K562 (cell line): ENCODE results near the gene TBC1D16.

Experiments used
- CHD2 ChIP-seq: IDR thresholded peaks from 2 replicates; pipeline ENCODE4 v1.6.1; 2011; ENCODE audit warnings: low read depth, low read length
- CTCF ChIP-seq, 3 experiments: IDR thresholded peaks in 2 of 3; conservative IDR thresholded peaks in 1 of 3; 2 replicates each; pipeline ENCODE4 v1.5.1; 2011 to 2012; ENCODE audit warnings: low read length in 3 of 3, mild to moderate bottlenecking in 3 of 3, control low read depth in 2 of 3, improper control_type of control experiment in 1 of 3, inconsistent platforms in 1 of 3, low read depth in 1 of 3, mixed read lengths in 1 of 3, moderate library complexity in 1 of 3; ENCODE audit not compliant: insufficient read depth in 2 of 3
- HMGXB4 ChIP-seq: sonication (generic); formaldehyde crosslinking; IDR thresholded peaks from 2 replicates; pipeline ENCODE4 v1.8.1; 2023; ENCODE audit warnings: mild to moderate bottlenecking, missing genetic modification reagents
- KAT8 ChIP-seq: fragments of 450-650 bp; IDR thresholded peaks from 2 replicates; pipeline ENCODE4 v1.6.1; 2016; ENCODE audit warnings: low read depth, mild to moderate bottlenecking
- POU5F1 ChIP-seq: fragments of 150-350 bp; IDR thresholded peaks from 2 replicates; pipeline ENCODE4 v1.6.1; 2014; ENCODE audit warnings: borderline replicate concordance, low read length, low read depth, mild to moderate bottlenecking; ENCODE audit not compliant: partially characterized antibody
- SIN3A ChIP-seq, 2 experiments: fragments of 150-350 bp in 1 of 2; IDR thresholded peaks; 2 replicates each; pipeline ENCODE4 v1.6.1; 2011 to 2016; ENCODE audit warnings: borderline replicate concordance in 2 of 2, low read depth in 2 of 2, low read length in 2 of 2, mild to moderate bottlenecking in 2 of 2, moderate library complexity in 2 of 2; ENCODE audit not compliant: control insufficient read depth in 1 of 2

- TF ChIP-seq KAT8 (no peak), POU5F1 (no peak), HMGXB4 (CRISPR knock-in tag) (no peak), CTCF (IDR thresholded peaks at IDR 0.05 in 2 of 3, conservative IDR thresholded peaks at IDR 0.05 in 1 of 3; ENCODE audit: insufficient read depth in 2 of 3, low read depth in 1 of 3, low read length in 3 of 3) (no peak), CHD2 (no peak), SIN3A (IDR thresholded peaks at IDR 0.05; ENCODE audit: borderline replicate concordance in 2 of 2, control insufficient read depth in 1 of 2, low read depth in 2 of 2, low read length in 2 of 2) (no peak)
Observed at GRCh38 chr17:79919862-79920720, 115.6 kb downstream of the TBC1D16 start.
